Uterus (tissue), 2 donors: ENCODE results near the gene TMEM215.

ENCODE experiments used
- POLR2A ChIP-seq, 2 donors: fragments of 450-650 bp; IDR thresholded peaks; one replicate each; pipeline ENCODE4 v1.6.1; 2016; ENCODE audit warnings: antibody characterized with exemption in 2 of 2, mild to moderate bottlenecking in 1 of 2, moderate library complexity in 1 of 2
- TF ChIP-seq, protein P1 (sequence below), 4 experiments: fragments of 200-600 bp in 2 of 4; fragments of 450-650 bp in 2 of 4; sonication (generic) in 2 of 4; IDR thresholded peaks; one replicate each; pipeline ENCODE4 v1.5.1; 2016 to 2019; ENCODE audit warnings: antibody characterized with exemption in 4 of 4, mild to moderate bottlenecking in 2 of 4, moderate library complexity in 1 of 4

DNA sequence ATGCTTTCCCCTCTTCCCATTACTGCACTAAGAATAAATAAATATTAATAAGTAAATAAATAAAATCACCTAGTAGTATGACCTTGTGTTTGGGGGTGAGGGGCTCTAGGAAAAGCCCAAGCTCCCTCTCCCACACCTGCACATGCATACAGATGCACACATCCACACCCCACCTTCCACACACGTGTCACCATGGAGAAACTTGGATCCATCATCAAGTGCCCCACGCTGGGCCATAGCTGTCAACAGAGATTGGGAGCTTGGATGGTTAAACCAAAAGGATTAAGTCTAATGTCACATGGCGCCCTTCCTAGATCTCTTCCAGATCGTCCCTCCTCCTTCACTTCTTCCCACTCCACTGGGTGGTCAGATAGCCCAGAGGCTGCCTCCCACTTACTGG, 37.0 kb downstream of the TMEM215 start:
- no peak for TF ChIP-seq POLR2A (IDR thresholded peaks at IDR 0.05)
- TF ChIP-seq, protein P1, sequence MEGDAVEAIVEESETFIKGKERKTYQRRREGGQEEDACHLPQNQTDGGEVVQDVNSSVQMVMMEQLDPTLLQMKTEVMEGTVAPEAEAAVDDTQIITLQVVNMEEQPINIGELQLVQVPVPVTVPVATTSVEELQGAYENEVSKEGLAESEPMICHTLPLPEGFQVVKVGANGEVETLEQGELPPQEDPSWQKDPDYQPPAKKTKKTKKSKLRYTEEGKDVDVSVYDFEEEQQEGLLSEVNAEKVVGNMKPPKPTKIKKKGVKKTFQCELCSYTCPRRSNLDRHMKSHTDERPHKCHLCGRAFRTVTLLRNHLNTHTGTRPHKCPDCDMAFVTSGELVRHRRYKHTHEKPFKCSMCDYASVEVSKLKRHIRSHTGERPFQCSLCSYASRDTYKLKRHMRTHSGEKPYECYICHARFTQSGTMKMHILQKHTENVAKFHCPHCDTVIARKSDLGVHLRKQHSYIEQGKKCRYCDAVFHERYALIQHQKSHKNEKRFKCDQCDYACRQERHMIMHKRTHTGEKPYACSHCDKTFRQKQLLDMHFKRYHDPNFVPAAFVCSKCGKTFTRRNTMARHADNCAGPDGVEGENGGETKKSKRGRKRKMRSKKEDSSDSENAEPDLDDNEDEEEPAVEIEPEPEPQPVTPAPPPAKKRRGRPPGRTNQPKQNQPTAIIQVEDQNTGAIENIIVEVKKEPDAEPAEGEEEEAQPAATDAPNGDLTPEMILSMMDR (IDR thresholded peaks at IDR 0.05) = no peak
